Measurements from ENCODE around the gene KIF5A.

The KIF5A gene

GRCh38 chr12:57521525-57522010, 28.3 kb upstream of the KIF5A start:
- in situ Hi-C loops (cut with MboI; ENCODE audit: low sequenced_read_pairs, unreplicated experiment): no loop called here
- no peak for DNase-seq (ENCODE audit: low spot score)
- TF ChIP-seq CTCF (IDR thresholded peaks at IDR 0.05; ENCODE audit: borderline replicate concordance, control extremely low read depth, extremely low read depth, insufficient read depth, missing control alignments): no peak

GRCh38 chr12:57522011-57522886, 27.6 kb upstream of the KIF5A start, which contains the start of gene MBD6:
MBD6 (plus strand) TSS chr12:57522824; CDS start chr12:57524304, 1,480 bp downstream.
- peak; percentile 98 for DNase-seq (ENCODE audit: low spot score)
- in situ Hi-C loops (cut with MboI; ENCODE audit: low sequenced_read_pairs, unreplicated experiment): no loop called here
- TF ChIP-seq CTCF (IDR thresholded peaks at IDR 0.05; ENCODE audit: borderline replicate concordance, control extremely low read depth, extremely low read depth, insufficient read depth, missing control alignments): no peak

- no peak for TF ChIP-seq CTCF (IDR thresholded peaks at IDR 0.05; ENCODE audit: borderline replicate concordance, control extremely low read depth, extremely low read depth, insufficient read depth, missing control alignments)
- in situ Hi-C loops (cut with MboI; ENCODE audit: low sequenced_read_pairs, unreplicated experiment): no loop called here
- DNase-seq (ENCODE audit: low spot score): no peak
Observed at GRCh38 chr12:57522887-57523705, 26.7 kb upstream of the KIF5A start.

GRCh38 chr12:57523706-57524614, 25.9 kb upstream of the KIF5A start:
- in situ Hi-C loops (cut with MboI; ENCODE audit: low sequenced_read_pairs, unreplicated experiment): no loop called here
- peak; percentile 55 for DNase-seq (ENCODE audit: low spot score)
- no peak for TF ChIP-seq CTCF (IDR thresholded peaks at IDR 0.05; ENCODE audit: borderline replicate concordance, control extremely low read depth, extremely low read depth, insufficient read depth, missing control alignments)

- in situ Hi-C loops (cut with MboI; ENCODE audit: low sequenced_read_pairs, unreplicated experiment): no loop called here
- no peak for TF ChIP-seq CTCF (IDR thresholded peaks at IDR 0.05; ENCODE audit: borderline replicate concordance, control extremely low read depth, extremely low read depth, insufficient read depth, missing control alignments)
- no peak for DNase-seq (ENCODE audit: low spot score)
Observed at GRCh38 chr12:57524814-57525614, 24.8 kb upstream of the KIF5A start.
